Sigmoid colon (tissue), 7 donors: ENCODE measurements around the gene BAZ1B. TPM values are rescaled to one million over a fixed set of nuclear protein-coding genes. Genes with fewer than 3 reads are reported as not detected.
"Not testable (repeated sequence)": the region's sequence is repeated elsewhere in the genome, so short reads cannot be mapped to it uniquely, and the experiment has no call there.

ENCODE experiments used
- DNase-seq: peaks from one replicate; pipeline ENCODE4 v3.0.0-alpha.2; 2019
- H3K27ac ChIP-seq, 4 donors: fragments of 200-600 bp; sonication (generic); one replicate each; pipeline ENCODE4 v1.5.1; 2016 to 2019; ENCODE audit warnings: mild to moderate bottlenecking in 1 of 4
- H3K27me3 ChIP-seq, 3 donors: fragments of 200-600 bp; sonication (generic); one replicate each; pipeline ENCODE4 v1.5.1; 2019; ENCODE audit warnings: mild to moderate bottlenecking in 1 of 3
- H3K36me3 ChIP-seq, 4 donors: fragments of 200-600 bp; sonication (generic); one replicate each; pipeline ENCODE4 v1.5.1; 2016 to 2019
- H3K4me1 ChIP-seq, 4 donors: fragments of 200-600 bp; sonication (generic); one replicate each; pipeline ENCODE4 v1.5.1; 2017 to 2019
- H3K4me3 ChIP-seq, 4 donors: fragments of 200-600 bp; sonication (generic); one replicate each; pipeline ENCODE4 v1.5.1; 2017 to 2019; ENCODE audit warnings: mild to moderate bottlenecking in 2 of 4, moderate library complexity in 1 of 4
- H3K9me3 ChIP-seq, 4 donors: fragments of 200-600 bp in 3 of 4; sonication (generic) in 3 of 4; one replicate each; pipeline versions ENCODE4 v1.5.1 to v1.6.1; 2013 to 2019
- EP300 ChIP-seq, 4 donors: sonication (generic); formaldehyde crosslinking; IDR thresholded peaks; one replicate each; pipeline ENCODE4 v1.6.1; 2017; ENCODE audit warnings: antibody characterized with exemption in 4 of 4
- POLR2A ChIP-seq, 2 donors: fragments of 450-650 bp; IDR thresholded peaks; one replicate each; pipeline ENCODE4 v1.6.1; 2016; ENCODE audit warnings: antibody characterized with exemption in 2 of 2, mild to moderate bottlenecking in 2 of 2, moderate library complexity in 2 of 2
- POLR2AphosphoS5 ChIP-seq, 4 donors: sonication (generic); formaldehyde crosslinking; IDR thresholded peaks; one replicate each; pipeline ENCODE4 v1.6.1; 2017; ENCODE audit warnings: antibody characterized with exemption in 4 of 4
- WGBS, 2 donors: extraction: QIAGEN DNeasy Blood & Tissue Kit; methylation state at CpG; one replicate each; pipeline ENCODE4 v1.1.7; 2013; 5-methylcytosine and 5-hydroxymethylcytosine counted together
- intact Hi-C: fragments of 100-400 bp; cut with DNase I; formaldehyde crosslinking; loops from one replicate; pipeline ENCODE4 v1.15.1; 2023
- polyA plus RNA-seq, 3 donors: library from polyadenylated mRNA; stranded (reverse); fragments of 200-250 nt; gene quantifications; one replicate each; pipeline ENCODE4 v1.2.3, GENCODE V29; 2013
- total RNA-seq, 4 donors: library from RNA; depleted of rRNA; stranded (reverse); fragments of >200 nt; gene quantifications; one replicate each; pipeline ENCODE4 v1.1.0, GENCODE V29; 2016
- TF ChIP-seq, protein P1 (sequence below), 4 experiments: fragments of 450-650 bp in 3 of 4; fragments of 200-600 bp in 1 of 4; IDR thresholded peaks; one replicate each; pipeline ENCODE4 v1.5.1; 2016 to 2019; ENCODE audit warnings: antibody characterized with exemption in 4 of 4, mild to moderate bottlenecking in 3 of 4, moderate library complexity in 2 of 4
- donor health status: healthy with polysubstance abuse.
- donor health status: Bipolar disorder and iron deficiency.
- donor health status: healthy.

BAZ1B gene
- total and polyA plus RNA-seq, 7 donors: 13.8 to 67.3 (median 47.2) TPM

DNA sequence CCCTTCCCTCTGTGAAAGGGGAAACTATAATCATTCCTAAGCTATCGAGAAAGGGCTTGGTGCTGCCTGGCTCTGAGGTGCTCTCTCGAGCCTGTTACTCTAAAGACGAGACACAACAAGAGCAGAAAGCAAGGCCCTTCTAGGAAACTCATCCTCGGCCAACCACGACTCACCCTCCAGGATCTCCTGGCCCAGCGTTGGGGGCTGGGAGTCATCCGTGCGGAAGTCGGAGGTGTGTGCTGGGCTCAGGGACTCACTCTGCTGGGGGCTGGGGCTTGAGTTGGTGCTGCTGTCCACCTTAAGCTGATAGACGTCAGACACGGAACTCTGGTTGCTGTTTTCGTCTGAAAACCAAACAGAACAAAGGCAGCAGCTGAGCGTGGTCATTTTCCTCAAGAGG is 17.6 kb upstream of the BAZ1B start:
- peaks cover 0 to 9% (median 0%) of the 10 kb centered on the region in 4 donors for H3K4me1 ChIP-seq
- intact Hi-C loops: no loop called here
- no peak overlapping the region for H3K4me3 ChIP-seq
- H3K9me3 ChIP-seq: no peaks in the 10 kb centered on the region
- peak; percentile 56 for DNase-seq
- WGBS, 2 donors: 94 to 95% methylated on average over 13 of the region's 13 CpGs
- H3K27ac ChIP-seq: no peak overlapping the region
- H3K27me3 ChIP-seq: no peaks in the 10 kb centered on the region
- H3K36me3 ChIP-seq: peaks cover 42 to 92% (median 68%) of the 10 kb centered on the region in 4 donors
- TF ChIP-seq, protein P1, sequence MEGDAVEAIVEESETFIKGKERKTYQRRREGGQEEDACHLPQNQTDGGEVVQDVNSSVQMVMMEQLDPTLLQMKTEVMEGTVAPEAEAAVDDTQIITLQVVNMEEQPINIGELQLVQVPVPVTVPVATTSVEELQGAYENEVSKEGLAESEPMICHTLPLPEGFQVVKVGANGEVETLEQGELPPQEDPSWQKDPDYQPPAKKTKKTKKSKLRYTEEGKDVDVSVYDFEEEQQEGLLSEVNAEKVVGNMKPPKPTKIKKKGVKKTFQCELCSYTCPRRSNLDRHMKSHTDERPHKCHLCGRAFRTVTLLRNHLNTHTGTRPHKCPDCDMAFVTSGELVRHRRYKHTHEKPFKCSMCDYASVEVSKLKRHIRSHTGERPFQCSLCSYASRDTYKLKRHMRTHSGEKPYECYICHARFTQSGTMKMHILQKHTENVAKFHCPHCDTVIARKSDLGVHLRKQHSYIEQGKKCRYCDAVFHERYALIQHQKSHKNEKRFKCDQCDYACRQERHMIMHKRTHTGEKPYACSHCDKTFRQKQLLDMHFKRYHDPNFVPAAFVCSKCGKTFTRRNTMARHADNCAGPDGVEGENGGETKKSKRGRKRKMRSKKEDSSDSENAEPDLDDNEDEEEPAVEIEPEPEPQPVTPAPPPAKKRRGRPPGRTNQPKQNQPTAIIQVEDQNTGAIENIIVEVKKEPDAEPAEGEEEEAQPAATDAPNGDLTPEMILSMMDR (IDR thresholded peaks at IDR 0.05): no peak
- TF ChIP-seq EP300 (IDR thresholded peaks at IDR 0.05) (no peak), POLR2A (IDR thresholded peaks at IDR 0.05) (no peak)

DNA sequence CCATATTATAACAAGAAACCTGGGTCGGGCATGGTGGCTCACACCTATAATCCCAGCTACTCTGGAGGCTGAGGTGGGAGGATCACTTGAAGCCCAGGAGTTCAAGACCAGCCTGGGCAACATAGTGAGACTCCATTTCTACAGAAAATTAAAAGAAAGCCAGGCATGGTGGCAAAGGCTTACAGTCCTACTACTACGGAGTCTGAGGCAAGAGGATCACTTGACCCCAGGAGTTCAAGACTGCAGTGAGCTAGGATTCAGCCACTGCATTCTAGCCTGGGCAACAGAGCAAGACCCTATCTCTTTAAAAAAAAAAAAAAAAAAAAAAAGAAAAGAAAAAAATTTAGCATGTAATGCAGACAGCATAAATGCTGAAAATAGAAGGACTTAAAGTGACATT is 16.4 kb upstream of the BAZ1B start:
- H3K27ac ChIP-seq, intact Hi-C loops, H3K4me1 ChIP-seq, DNase-seq, H3K4me3 ChIP-seq, H3K9me3 ChIP-seq, H3K27me3 ChIP-seq: not testable (repeated sequence)
- H3K36me3 ChIP-seq: peaks cover 42 to 90% (median 65%) of the 10 kb centered on the region in 4 donors
- WGBS, 2 donors: 96 to 100% methylated on average over 2 of the region's 2 CpGs

DNA sequence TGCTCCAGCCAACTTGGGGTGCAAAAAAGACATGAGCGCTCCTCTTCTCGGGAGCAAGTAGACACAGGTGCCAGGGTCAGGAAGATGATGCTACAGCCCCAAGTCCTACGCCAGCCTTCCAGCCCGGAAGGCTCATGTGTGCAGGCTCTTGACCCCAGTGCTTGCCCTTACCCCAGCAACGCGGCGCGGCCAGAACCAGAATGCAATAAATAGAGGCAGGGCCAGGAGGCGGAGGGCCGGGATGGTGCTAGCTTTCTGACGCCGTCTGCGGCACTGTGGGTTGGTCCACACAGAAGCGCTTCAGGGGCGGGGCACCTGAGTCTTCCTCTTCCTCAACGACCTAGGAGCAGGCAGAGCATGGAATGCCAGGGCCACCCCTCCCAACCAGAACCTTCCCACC is 15.0 kb upstream of the BAZ1B start:
- Histone ChIP-seq H3K27ac (no peak overlapping the region), H3K36me3 (peaks cover 42 to 84% (median 53%) of the 10 kb centered on the region in 4 donors), H3K9me3 (no peaks in the 10 kb centered on the region), H3K4me3 (no peak overlapping the region), H3K4me1 (peaks cover 0 to 4% (median 0%) of the 10 kb centered on the region in 4 donors), H3K27me3 (no peaks in the 10 kb centered on the region)
- intact Hi-C loops: no loop called here
- DNase-seq: peak; percentile 59
- TF ChIP-seq POLR2A (IDR thresholded peaks at IDR 0.05) (no peak), POLR2AphosphoS5 (IDR thresholded peaks at IDR 0.05) (no peak), EP300 (IDR thresholded peaks at IDR 0.05) (no peak)
- TF ChIP-seq, protein P1 (IDR thresholded peaks at IDR 0.05): no peak
- WGBS, 2 donors: 87 to 92% methylated on average over 16 of the region's 16 CpGs

DNA sequence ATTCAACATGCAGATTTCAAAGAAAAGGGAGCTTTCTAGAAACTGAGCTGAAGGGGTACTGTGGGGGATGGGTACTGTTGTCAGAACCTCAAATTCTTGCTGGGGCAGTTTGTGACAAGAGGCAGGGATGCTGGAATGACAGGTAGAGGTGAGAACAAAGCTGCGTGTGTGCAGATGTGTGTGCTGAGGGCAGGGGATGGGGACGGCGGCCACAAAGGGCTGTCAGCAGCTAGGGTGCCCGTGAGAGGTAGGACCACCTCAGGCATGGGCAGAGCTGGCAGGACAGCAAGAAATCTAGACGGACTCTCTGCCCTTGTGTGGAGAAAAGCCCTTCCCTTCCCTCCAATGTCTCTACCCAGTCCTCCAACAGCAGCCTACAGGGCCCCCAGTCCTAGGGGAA is 14.4 kb upstream of the BAZ1B start:
- no peaks in the 10 kb centered on the region for H3K9me3 ChIP-seq
- no peak overlapping the region for H3K4me3 ChIP-seq
- intact Hi-C loops: no loop called here
- H3K27ac ChIP-seq: no peak overlapping the region
- H3K36me3 ChIP-seq: peaks cover 37 to 78% (median 50%) of the 10 kb centered on the region in 4 donors
- no peaks in the 10 kb centered on the region for H3K27me3 ChIP-seq
- no peaks in the 10 kb centered on the region for H3K4me1 ChIP-seq
- DNase-seq: peak; percentile 22
- WGBS, 2 donors: 89 to 90% methylated on average over 5 of the region's 5 CpGs
- no peak for TF ChIP-seq POLR2AphosphoS5 (IDR thresholded peaks at IDR 0.05)
- TF ChIP-seq POLR2A (IDR thresholded peaks at IDR 0.05): no peak
- TF ChIP-seq EP300 (IDR thresholded peaks at IDR 0.05): no peak
- TF ChIP-seq, protein P1 (IDR thresholded peaks at IDR 0.05): no peak

DNA sequence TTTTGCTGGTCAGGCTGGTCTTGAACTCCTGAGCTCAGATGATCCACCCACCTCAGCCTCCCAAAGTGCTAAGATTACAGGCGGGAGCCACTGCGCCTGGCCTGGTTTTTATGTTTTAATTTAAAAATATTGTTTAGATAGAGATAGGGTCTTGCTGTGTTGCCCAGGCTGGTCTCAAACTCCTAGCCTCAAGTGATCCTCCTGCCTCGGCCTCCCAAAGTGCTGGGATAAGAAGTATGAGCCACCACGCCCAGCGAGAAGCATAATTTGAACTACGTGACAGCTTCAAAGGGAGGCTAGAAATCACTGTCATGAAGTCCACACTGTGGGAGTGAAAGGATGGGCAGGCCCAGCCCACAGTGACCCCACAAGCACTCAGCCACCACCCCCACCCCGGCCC is 13.8 kb upstream of the BAZ1B start:
- WGBS, 2 donors: 89 to 96% methylated on average over 7 of the region's 7 CpGs
- H3K9me3 ChIP-seq, H3K27ac ChIP-seq, H3K4me3 ChIP-seq, H3K27me3 ChIP-seq, H3K4me1 ChIP-seq, intact Hi-C loops: not testable (repeated sequence)
- H3K36me3 ChIP-seq: peaks cover 37 to 74% (median 50%) of the 10 kb centered on the region in 4 donors
- DNase-seq: peak; percentile 4

DNA sequence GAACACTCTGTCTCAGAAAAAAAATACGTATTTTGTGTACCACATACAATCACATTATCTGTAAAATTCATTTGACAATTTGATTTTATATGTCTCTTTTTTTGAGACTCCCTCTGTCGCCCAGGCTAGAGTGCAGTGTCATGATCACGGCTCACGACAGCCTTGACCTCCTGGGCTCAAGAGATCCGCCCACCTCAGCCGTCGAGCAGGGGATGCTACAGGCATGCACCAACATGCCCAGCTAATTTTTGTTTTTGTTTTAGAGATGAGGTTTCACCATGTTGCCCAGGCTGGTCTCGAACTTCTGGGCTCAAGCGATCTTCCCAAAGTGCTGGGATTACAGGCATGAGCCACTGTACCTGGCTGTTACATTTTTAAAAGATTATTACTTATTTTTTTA is 11.6 kb upstream of the BAZ1B start:
- intact Hi-C loops: no loop called here

More for the DNA sequence above, 11.6 kb upstream of the BAZ1B start:
- H3K4me1 ChIP-seq: no peaks in the 10 kb centered on the region
- no peak overlapping the region for H3K27ac ChIP-seq
- H3K27me3 ChIP-seq: no peaks in the 10 kb centered on the region
- H3K36me3 ChIP-seq: peaks cover 21 to 54% (median 30%) of the 10 kb centered on the region in 4 donors
- no peaks in the 10 kb centered on the region for H3K9me3 ChIP-seq
- no peak overlapping the region for H3K4me3 ChIP-seq
- 92 to 93% methylated on average over 9 of the region's 9 CpGs for WGBS, 2 donors
- peak; percentile 42 for DNase-seq
- TF ChIP-seq, protein P1 (IDR thresholded peaks at IDR 0.05): no peak
- TF ChIP-seq POLR2A (IDR thresholded peaks at IDR 0.05) (no peak), EP300 (IDR thresholded peaks at IDR 0.05) (no peak), POLR2AphosphoS5 (IDR thresholded peaks at IDR 0.05) (no peak)
